ENCODE data around the gene IFFO2.

Gene IFFO2

DNA sequence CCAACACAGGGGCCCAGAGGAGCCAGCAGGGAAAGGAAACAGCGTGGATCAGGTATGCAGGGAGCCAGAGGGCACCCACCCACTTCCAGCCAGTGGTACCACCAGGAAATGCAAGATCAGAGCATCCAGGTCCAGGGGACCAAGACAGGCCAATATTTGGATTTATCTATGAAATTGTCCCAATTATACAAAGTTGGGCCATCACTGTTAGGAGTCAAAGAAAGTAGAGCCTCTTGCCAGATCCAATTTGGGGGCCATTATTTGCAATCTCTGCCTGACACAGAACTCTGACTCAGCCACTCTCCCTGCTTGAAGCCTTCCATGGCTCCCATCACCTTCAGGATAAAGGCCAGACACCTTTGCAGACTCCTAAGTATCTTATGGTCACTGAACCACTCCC lies 75.9 kb downstream of the IFFO2 start:
- H3K4me1 ChIP-seq (ENCODE audit: control insufficient read depth, low read length): no peaks in the 10 kb centered on the region
- no peaks in the 10 kb centered on the region for H3K9me3 ChIP-seq (ENCODE audit: control insufficient read depth, insufficient read depth, low read length)
- H3K4me2 ChIP-seq (ENCODE audit: low read length): no peak overlapping the region
- TF ChIP-seq CTCF (IDR thresholded peaks at IDR 0.05; ENCODE audit: low read depth, low read length, poor library complexity, severe bottlenecking) (no peak), EZH2phosphoT487 (IDR thresholded peaks at IDR 0.05; ENCODE audit: borderline replicate concordance, low read length) (no peak)
- no peaks in the 10 kb centered on the region; the same call in 1 of the 2 replicates for H4K20me1 ChIP-seq (ENCODE audit: control insufficient read depth, insufficient read depth, low read depth, low read length)
- no peaks in the 10 kb centered on the region for H3K27me3 ChIP-seq (ENCODE audit: control insufficient read depth, low read length)
- no peak overlapping the region for H3K27ac ChIP-seq (ENCODE audit: low read depth, low read length)
- H3K36me3 ChIP-seq (ENCODE audit: control insufficient read depth, low read length): no peaks in the 10 kb centered on the region
- no peaks in the 10 kb centered on the region for H3K79me2 ChIP-seq (ENCODE audit: control insufficient read depth, low read length)
- H3F3A ChIP-seq (ENCODE audit: control insufficient read depth, insufficient read depth): no peaks in the 10 kb centered on the region
- no peak overlapping the region for H3K4me3 ChIP-seq (ENCODE audit: low read length)
- no peaks in the 10 kb centered on the region for H3K9me2 ChIP-seq (replicated peaks; ENCODE audit: control insufficient read depth, low read length)

DNA sequence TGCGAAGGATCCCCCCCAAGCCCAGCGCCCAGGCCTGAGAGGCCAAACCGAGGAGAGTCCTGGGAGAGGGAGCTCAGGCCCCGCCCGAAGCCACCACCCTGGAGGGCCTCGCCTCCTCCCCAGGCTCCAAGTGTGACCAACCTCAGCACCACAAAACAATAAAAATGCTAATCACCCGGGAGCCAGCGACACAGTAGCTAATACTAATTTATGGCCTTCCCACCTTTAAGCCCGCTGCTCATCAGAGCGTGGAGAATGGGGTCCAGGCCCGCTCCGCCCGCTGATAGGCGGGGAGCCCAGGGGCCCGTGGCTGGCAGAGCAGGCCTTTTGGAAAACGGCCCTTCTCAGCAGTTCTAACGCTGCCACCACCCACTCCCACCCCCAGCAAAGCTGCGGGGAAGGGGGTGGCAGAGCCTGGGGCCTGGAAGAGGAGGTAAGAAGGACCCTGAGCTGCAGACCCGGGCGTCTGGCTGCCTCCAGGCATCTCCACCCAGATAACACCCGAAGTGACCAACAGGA lies 76.6 kb downstream of the IFFO2 start:
- Histone ChIP-seq H3K9me3 (ENCODE audit: control insufficient read depth, insufficient read depth, low read length) (no peaks in the 10 kb centered on the region), H3K27ac (ENCODE audit: low read depth, low read length) (no peak overlapping the region), H3K4me1 (ENCODE audit: control insufficient read depth, low read length) (no peaks in the 10 kb centered on the region), H4K20me1 (ENCODE audit: control insufficient read depth, insufficient read depth, low read depth, low read length) (no peaks in the 10 kb centered on the region; the same call in 1 of the 2 replicates), H3K4me2 (ENCODE audit: low read length) (no peak overlapping the region), H3K36me3 (ENCODE audit: control insufficient read depth, low read length) (no peaks in the 10 kb centered on the region), H3K79me2 (ENCODE audit: control insufficient read depth, low read length) (no peaks in the 10 kb centered on the region), H3K4me3 (ENCODE audit: low read length) (no peak overlapping the region), H3K27me3 (ENCODE audit: control insufficient read depth, low read length) (no peaks in the 10 kb centered on the region), H3K9me2 (replicated peaks; ENCODE audit: control insufficient read depth, low read length) (no peaks in the 10 kb centered on the region), H3F3A (ENCODE audit: control insufficient read depth, insufficient read depth) (no peaks in the 10 kb centered on the region)
- TF ChIP-seq EZH2phosphoT487 (IDR thresholded peaks at IDR 0.05; ENCODE audit: borderline replicate concordance, low read length): no peak
- TF ChIP-seq CTCF (IDR thresholded peaks at IDR 0.05; ENCODE audit: low read depth, low read length, poor library complexity, severe bottlenecking): no peak

DNA sequence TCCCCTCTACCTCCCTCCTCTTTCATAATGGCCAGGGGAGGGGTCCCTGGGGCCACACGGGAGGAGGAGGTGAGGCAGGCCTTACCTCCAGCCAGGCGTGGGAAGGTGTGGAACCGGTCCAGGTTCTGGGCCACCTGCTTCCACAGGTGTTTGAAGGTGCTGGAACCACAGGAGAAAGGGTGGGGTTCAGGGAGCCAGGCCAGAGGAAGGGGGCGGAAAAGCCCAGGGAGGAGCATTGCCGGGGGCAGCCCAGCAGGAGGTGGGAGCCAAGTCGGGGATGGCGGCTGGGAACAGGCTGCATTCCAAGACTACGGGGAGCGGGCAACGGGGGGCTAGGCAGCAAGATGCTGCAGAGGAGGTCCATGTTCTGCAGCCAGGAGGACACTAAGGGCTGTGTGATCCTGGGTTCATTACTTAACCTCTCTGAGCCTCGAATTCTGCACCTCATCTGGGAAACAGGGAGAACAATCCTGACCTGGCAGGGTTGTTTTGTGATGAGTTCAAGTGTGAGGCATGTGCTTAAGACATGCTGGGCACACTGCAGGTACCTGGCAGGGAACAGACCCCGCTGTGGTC lies 77.2 kb downstream of the IFFO2 start:
- H3K4me2 ChIP-seq (ENCODE audit: low read length): no peak overlapping the region
- H3K4me3 ChIP-seq (ENCODE audit: low read length): no peak overlapping the region
- no peaks in the 10 kb centered on the region for H3K36me3 ChIP-seq (ENCODE audit: control insufficient read depth, low read length)
- no peaks in the 10 kb centered on the region for H3K9me3 ChIP-seq (ENCODE audit: control insufficient read depth, insufficient read depth, low read length)
- no peaks in the 10 kb centered on the region for H4K20me1 ChIP-seq (ENCODE audit: control insufficient read depth, insufficient read depth, low read depth, low read length)
- H3K79me2 ChIP-seq (ENCODE audit: control insufficient read depth, low read length): no peaks in the 10 kb centered on the region
- H3K4me1 ChIP-seq (ENCODE audit: control insufficient read depth, low read length): no peaks in the 10 kb centered on the region
- TF ChIP-seq CTCF (IDR thresholded peaks at IDR 0.05; ENCODE audit: low read depth, low read length, poor library complexity, severe bottlenecking): no peak
- TF ChIP-seq EZH2phosphoT487 (IDR thresholded peaks at IDR 0.05; ENCODE audit: borderline replicate concordance, low read length): no peak
- no peaks in the 10 kb centered on the region for H3F3A ChIP-seq (ENCODE audit: control insufficient read depth, insufficient read depth)
- no peak overlapping the region for H3K27ac ChIP-seq (ENCODE audit: low read depth, low read length)
- H3K27me3 ChIP-seq (ENCODE audit: control insufficient read depth, low read length): no peaks in the 10 kb centered on the region
- H3K9me2 ChIP-seq (replicated peaks; ENCODE audit: control insufficient read depth, low read length): no peaks in the 10 kb centered on the region

All from DOHH2 (cell line).